Trophoblast cell (in vitro differentiated cells and primary cell): Measurements from ENCODE around the gene C10orf88.
"Not testable (repeated sequence)": the region's sequence is repeated elsewhere in the genome, so short reads cannot be mapped to it uniquely, and the experiment has no call there.

Source experiments
- DNase-seq, 2 donors: peaks; one replicate each; pipeline ENCODE4 v3.0.0-alpha.2; 2016
- H2AFZ ChIP-seq: 2 replicates; pipeline ENCODE4 v1.6.1; 2013; ENCODE audit warnings: low read length, moderate library complexity, mild to moderate bottlenecking; ENCODE audit not compliant: insufficient read depth, poor library complexity
- H2AK5ac ChIP-seq: 2 replicates; pipeline ENCODE4 v1.6.1; 2013; ENCODE audit warnings: mild to moderate bottlenecking, low read length
- H2BK120ac ChIP-seq: 2 replicates; pipeline ENCODE4 v1.6.1; 2013; ENCODE audit warnings: low read length, mild to moderate bottlenecking, moderate library complexity; ENCODE audit not compliant: insufficient read depth, poor library complexity
- H2BK12ac ChIP-seq: 2 replicates; pipeline ENCODE4 v1.6.1; 2013; ENCODE audit warnings: mild to moderate bottlenecking, low read length, moderate library complexity
- H2BK5ac ChIP-seq: 2 replicates; pipeline ENCODE4 v1.6.1; 2013; ENCODE audit warnings: low read length, low read depth, moderate library complexity, mild to moderate bottlenecking; ENCODE audit not compliant: poor library complexity
- H3K14ac ChIP-seq: 2 replicates; pipeline ENCODE4 v1.6.1; 2013; ENCODE audit warnings: mild to moderate bottlenecking, low read length
- H3K18ac ChIP-seq: 2 replicates; pipeline ENCODE4 v1.6.1; 2013; ENCODE audit warnings: mild to moderate bottlenecking, low read length
- H3K23ac ChIP-seq: 2 replicates; pipeline ENCODE4 v1.6.1; 2013; ENCODE audit warnings: low read length
- H3K27ac ChIP-seq: 2 replicates; pipeline ENCODE4 v1.5.1; 2013; ENCODE audit warnings: low read depth, mild to moderate bottlenecking, inconsistent platforms, low read length, moderate library complexity
- H3K27me3 ChIP-seq: 2 replicates; pipeline ENCODE4 v1.6.1; 2013; ENCODE audit warnings: inconsistent platforms, mild to moderate bottlenecking, low read length, moderate library complexity; ENCODE audit not compliant: insufficient read depth
- H3K36me3 ChIP-seq, 2 experiments: 1 replicate in 1 of 2; 2 replicates in 1 of 2; pipeline ENCODE4 v1.6.1; 2013; ENCODE audit warnings: low read length in 2 of 2, mild to moderate bottlenecking in 2 of 2, moderate library complexity in 1 of 2; ENCODE audit not compliant: insufficient read depth in 2 of 2, control insufficient read depth in 1 of 2
- H3K4ac ChIP-seq: 2 replicates; pipeline ENCODE4 v1.6.1; 2013; ENCODE audit warnings: low read depth, mild to moderate bottlenecking, low read length, moderate library complexity
- H3K4me1 ChIP-seq, 2 experiments: 1 replicate in 1 of 2; 2 replicates in 1 of 2; pipeline ENCODE4 v1.6.1; 2013; ENCODE audit warnings: low read length in 2 of 2, mild to moderate bottlenecking in 2 of 2, moderate library complexity in 1 of 2; ENCODE audit not compliant: insufficient read depth in 2 of 2, control insufficient read depth in 1 of 2
- H3K4me2 ChIP-seq: 2 replicates; pipeline ENCODE4 v1.6.1; 2013; ENCODE audit warnings: inconsistent platforms, mild to moderate bottlenecking, low read length, moderate library complexity
- H3K4me3 ChIP-seq: 2 replicates; pipeline ENCODE4 v1.5.1; 2013; ENCODE audit warnings: mild to moderate bottlenecking, low read depth, low read length, inconsistent platforms
- H3K79me1 ChIP-seq: one replicate; pipeline ENCODE4 v1.6.1; 2013; ENCODE audit warnings: low read length
- H3K79me2 ChIP-seq: 2 replicates; pipeline ENCODE4 v1.6.1; 2013; ENCODE audit warnings: low read length, mild to moderate bottlenecking; ENCODE audit not compliant: control insufficient read depth, insufficient read depth, poor library complexity
- H3K9ac ChIP-seq: 2 replicates; pipeline ENCODE4 v1.6.1; 2013; ENCODE audit warnings: mild to moderate bottlenecking, low read length
- H3K9me3 ChIP-seq: 2 replicates; pipeline ENCODE4 v1.6.1; 2013; ENCODE audit warnings: low read depth, mild to moderate bottlenecking, control low read depth, inconsistent platforms, low read length; ENCODE audit not compliant: insufficient read depth
- H4K12ac ChIP-seq: 2 replicates; pipeline ENCODE4 v1.6.1; 2013; ENCODE audit warnings: low read depth, mild to moderate bottlenecking, low read length, moderate library complexity
- H4K8ac ChIP-seq: 2 replicates; pipeline ENCODE4 v1.6.1; 2013; ENCODE audit warnings: low read depth, mild to moderate bottlenecking, low read length, moderate library complexity
- H4K91ac ChIP-seq: one replicate; pipeline ENCODE4 v1.6.1; 2013; ENCODE audit warnings: low read depth, mild to moderate bottlenecking, low read length, moderate library complexity
- WGBS: extraction: QIAGEN DNeasy Blood & Tissue Kit; methylation state at CpG from one replicate; pipeline ENCODE4 v1.1.7; 2013; ENCODE audit warnings: missing lambda C conversion rate; ENCODE audit not compliant: insufficient read length, insufficient coverage; ENCODE audit errors: extremely low coverage; 5-methylcytosine and 5-hydroxymethylcytosine counted together

C10orf88 gene

DNA sequence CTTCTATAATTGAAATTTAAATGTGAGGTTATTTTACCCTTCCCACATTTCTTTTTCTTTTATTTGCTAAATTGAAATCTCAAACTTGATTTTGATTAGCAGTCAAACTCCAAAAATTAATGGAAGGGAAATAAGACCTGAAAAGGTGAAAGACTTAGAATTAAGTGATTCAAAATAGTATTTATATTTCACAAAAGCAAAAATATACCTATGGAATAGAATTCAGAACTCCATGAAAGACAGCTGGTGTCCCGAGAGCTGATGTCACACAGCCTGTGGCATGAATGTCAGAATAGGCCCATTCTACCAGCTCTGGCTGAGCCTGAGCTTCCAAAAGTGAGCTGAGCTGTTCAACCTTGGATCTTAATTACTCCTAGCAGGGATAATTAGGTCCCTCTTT lies 43.7 kb downstream of the C10orf88 start, which contains the start of gene FAM24A:
TSS of gene FAM24A (plus strand) at position 301 of the 400 bp plus-strand sequence. CDS start 1,025 bp downstream, outside the sequence.
- Histone ChIP-seq H2BK12ac (no peak within 1 kb of the TSS), H3K4me1 (no peaks in the 10 kb centered on the region), H2BK120ac (no peak within 1 kb of the TSS), H3K36me3 (no peaks in the 10 kb centered on the region), H3K23ac (no peak within 1 kb of the TSS), H4K12ac (no peak within 1 kb of the TSS), H3K18ac (no peak within 1 kb of the TSS), H4K8ac (no peak within 1 kb of the TSS), H3K4me3 (no peak within 1 kb of the TSS), H4K91ac (no peak within 1 kb of the TSS), H3K4ac (no peak within 1 kb of the TSS), H3K27me3 (no peaks in the 10 kb centered on the region), H3K4me2 (no peak within 1 kb of the TSS), H3K9ac (no peak within 1 kb of the TSS), H2BK5ac (no peak within 1 kb of the TSS), H3K27ac (no peak within 1 kb of the TSS), H3K14ac (no peak within 1 kb of the TSS), H2AFZ (no peak within 1 kb of the TSS), H3K79me2 (no peaks in the 10 kb centered on the region), H3K9me3 (no peaks in the 10 kb centered on the region), H3K79me1 (no peaks in the 10 kb centered on the region), H2AK5ac (no peak within 1 kb of the TSS)
- no CpG with 5 or more reads among the region's 1 CpG for WGBS
- DNase-seq, result no peak

GRCh38 chr10:122903861-122904260 lies 50.2 kb downstream of the C10orf88 start:
- not testable (repeated sequence) for H4K8ac ChIP-seq, H3K4me3 ChIP-seq, H3K9ac ChIP-seq, H3K4me1 ChIP-seq, H3K27me3 ChIP-seq, H3K79me1 ChIP-seq, H3K27ac ChIP-seq, H3K18ac ChIP-seq, DNase-seq, H3K79me2 ChIP-seq, H3K9me3 ChIP-seq, H2AFZ ChIP-seq, H3K36me3 ChIP-seq, H4K12ac ChIP-seq, H3K4me2 ChIP-seq, H3K4ac ChIP-seq, H2BK120ac ChIP-seq, H2BK12ac ChIP-seq, H2BK5ac ChIP-seq, H3K23ac ChIP-seq, H3K14ac ChIP-seq, H4K91ac ChIP-seq, H2AK5ac ChIP-seq
- no CpG with 5 or more reads among the region's 4 CpGs for WGBS

DNA sequence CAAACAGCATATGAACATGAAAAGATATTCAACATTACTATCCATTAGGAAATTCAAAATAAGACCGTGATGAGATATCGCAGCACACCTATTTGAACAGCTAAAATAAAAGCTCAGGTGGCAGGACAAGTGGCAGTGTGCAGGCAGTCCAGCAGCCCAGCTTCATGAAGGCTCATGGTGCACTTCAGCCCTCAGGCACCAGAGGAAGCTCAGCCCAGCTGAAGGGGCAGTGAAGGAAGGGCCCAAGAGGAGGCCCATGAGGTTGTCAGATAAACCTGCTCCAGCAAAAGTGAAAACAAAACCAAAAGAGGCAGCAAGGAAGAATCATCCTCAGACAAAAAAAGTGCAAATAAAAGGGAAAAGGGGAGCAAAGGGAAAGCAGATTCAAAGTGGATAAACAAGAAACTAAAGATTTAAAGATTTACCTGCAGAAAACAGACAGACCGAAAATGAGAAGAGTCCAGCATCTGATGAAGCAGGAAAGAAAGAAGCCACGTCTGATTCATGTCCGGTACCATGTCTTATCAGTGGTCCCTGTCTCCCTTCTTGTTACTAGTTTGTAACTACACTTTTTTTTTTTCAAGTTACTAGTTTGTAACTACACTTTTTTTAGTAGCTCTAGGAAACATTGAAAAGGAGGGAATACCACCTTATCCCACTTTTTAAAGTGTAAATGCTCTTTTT lies 59.6 kb downstream of the C10orf88 start:
- no CpG with 5 or more reads among the region's 5 CpGs for WGBS

GRCh38 chr10:122884166-122884565 lies 69.9 kb downstream of the C10orf88 start:
- no peak overlapping the region for H3K23ac ChIP-seq
- H2BK12ac ChIP-seq, result no peak overlapping the region
- no peak overlapping the region for H2AK5ac ChIP-seq
- no peak overlapping the region for H3K9ac ChIP-seq
- H3K36me3 ChIP-seq, result no peaks in the 10 kb centered on the region
- H3K27me3 ChIP-seq, result no peaks in the 10 kb centered on the region
- no peak overlapping the region for H2BK5ac ChIP-seq
- no peak overlapping the region for H4K8ac ChIP-seq
- H4K12ac ChIP-seq, result no peak overlapping the region
- H2AFZ ChIP-seq, result no peak overlapping the region
- no peaks in the 10 kb centered on the region for H3K79me1 ChIP-seq
- H3K9me3 ChIP-seq, result no peaks in the 10 kb centered on the region
- no peak overlapping the region for H3K18ac ChIP-seq
- H3K4me2 ChIP-seq, result no peak overlapping the region
- H3K4me1 ChIP-seq, result no peaks in the 10 kb centered on the region
- H4K91ac ChIP-seq, result no peak overlapping the region
- H3K79me2 ChIP-seq, result no peaks in the 10 kb centered on the region
- no peak overlapping the region for H3K27ac ChIP-seq
- no peak overlapping the region for H2BK120ac ChIP-seq
- WGBS, result no CpG with 5 or more reads among the region's 1 CpG
- H3K14ac ChIP-seq, result no peak overlapping the region
- no peak for DNase-seq
- no peak overlapping the region for H3K4me3 ChIP-seq
- no peak overlapping the region for H3K4ac ChIP-seq

More for the DNA sequence above, 59.6 kb downstream of the C10orf88 start:
- Histone ChIP-seq H3K4me3 (no peak overlapping the region), H3K36me3 (no peaks in the 10 kb centered on the region), H3K18ac (no peak overlapping the region), H3K4me2 (no peak overlapping the region), H3K27me3 (no peaks in the 10 kb centered on the region), H2BK5ac (no peak overlapping the region), H2BK12ac (no peak overlapping the region), H3K9ac (no peak overlapping the region), H3K14ac (no peak overlapping the region), H2BK120ac (no peak overlapping the region), H3K23ac (peak overlapping the region; percentile 98), H3K79me2 (no peaks in the 10 kb centered on the region), H3K27ac (no peak overlapping the region), H3K79me1 (no peaks in the 10 kb centered on the region), H4K12ac (no peak overlapping the region), H4K91ac (no peak overlapping the region), H3K4ac (no peak overlapping the region), H2AK5ac (no peak overlapping the region), H3K4me1 (no peaks in the 10 kb centered on the region), H4K8ac (no peak overlapping the region), H2AFZ (no peak overlapping the region), H3K9me3 (peaks cover 2% of the 10 kb centered on the region)
- no peak for DNase-seq
